HepG2 (cell line): ENCODE measurements around the gene KIF3C. TPM values are rescaled to one million over a fixed set of nuclear protein-coding genes. Genes with fewer than 3 reads are reported as not detected.
A peak's percentile ranks its signal among the peaks of the same experiment; 100 is the strongest.

ENCODE experiments used
- AHR ChIP-seq: IDR thresholded peaks from 2 replicates; pipeline ENCODE4 v1.6.1; 2018; ENCODE audit warnings: missing genetic modification reagents, missing compliant biosample characterization
- ARNTL ChIP-seq: sonication (generic); formaldehyde crosslinking; IDR thresholded peaks from 2 replicates; pipeline ENCODE4 v1.4.0; 2020; ENCODE audit warnings: mild to moderate bottlenecking, missing genetic modification reagents
- ELF1 ChIP-seq: sonication (generic); formaldehyde crosslinking; IDR thresholded peaks from 2 replicates; pipeline ENCODE4 v1.4.0; 2020; ENCODE audit warnings: missing genetic modification reagents
- FOXA1 ChIP-seq, 2 experiments: fragments of 450-650 bp in 1 of 2; sonication (generic) in 1 of 2; formaldehyde crosslinking in 1 of 2; IDR thresholded peaks; 2 replicates each; pipeline versions ENCODE4 v1.4.0 to v1.6.1; 2016 to 2020; ENCODE audit warnings: missing genetic modification reagents in 1 of 2
- KAT8 ChIP-seq: IDR thresholded peaks from 2 replicates; pipeline ENCODE4 v1.6.1; 2016; ENCODE audit warnings: missing genetic modification reagents, missing compliant biosample characterization
- NFE2L1 ChIP-seq: sonication (generic); formaldehyde crosslinking; IDR thresholded peaks from 2 replicates; pipeline ENCODE4 v1.4.0; 2020; ENCODE audit warnings: missing genetic modification reagents, mild to moderate bottlenecking, borderline replicate concordance
- NFIB ChIP-seq: sonication (generic); formaldehyde crosslinking; IDR thresholded peaks from 2 replicates; pipeline ENCODE4 v1.9.0; 2021; ENCODE audit warnings: missing genetic modification reagents, mild to moderate bottlenecking, borderline replicate concordance
- NFKB2 ChIP-seq: sonication (generic); formaldehyde crosslinking; IDR thresholded peaks from 2 replicates; pipeline ENCODE4 v1.4.0; 2020; ENCODE audit warnings: missing genetic modification reagents, borderline replicate concordance
- RAD21 ChIP-seq: fragments of 450-650 bp; formaldehyde crosslinking; IDR thresholded peaks from 2 replicates; pipeline ENCODE4 v1.5.0; 2020; ENCODE audit warnings: mild to moderate bottlenecking
- SMC3 ChIP-seq: IDR thresholded peaks from 2 replicates; pipeline ENCODE4 v1.6.1; 2011; ENCODE audit warnings: low read length, improper control_type of control experiment
- SRY ChIP-seq: sonication (generic); formaldehyde crosslinking; IDR thresholded peaks from 2 replicates; pipeline ENCODE4 v1.8.0; 2022; ENCODE audit warnings: mild to moderate bottlenecking, missing genetic modification reagents
- ZBTB21 ChIP-seq: sonication (generic); formaldehyde crosslinking; IDR thresholded peaks from 2 replicates; pipeline ENCODE4 v1.4.0; 2020; ENCODE audit warnings: missing genetic modification reagents
- ZNF143 ChIP-seq: sonication (generic); formaldehyde crosslinking; IDR thresholded peaks from 2 replicates; pipeline ENCODE4 v1.4.0; 2020; ENCODE audit warnings: missing genetic modification reagents
- ZNF343 ChIP-seq: sonication (generic); formaldehyde crosslinking; IDR thresholded peaks from 2 replicates; pipeline ENCODE4 v1.4.0; 2020; ENCODE audit warnings: mild to moderate bottlenecking, missing genetic modification reagents
- ZNF552 ChIP-seq: sonication (generic); formaldehyde crosslinking; IDR thresholded peaks from 2 replicates; pipeline ENCODE4 v1.9.0; 2022; ENCODE audit warnings: missing genetic modification reagents, mild to moderate bottlenecking, borderline replicate concordance
- ZNF747 ChIP-seq: sonication (generic); formaldehyde crosslinking; IDR thresholded peaks from 2 replicates; pipeline ENCODE4 v1.8.1; 2023; ENCODE audit warnings: missing genetic modification reagents, mild to moderate bottlenecking, borderline replicate concordance
- ZNF768 ChIP-seq: sonication (generic); formaldehyde crosslinking; IDR thresholded peaks from 2 replicates; pipeline ENCODE4 v1.4.0; 2020; ENCODE audit warnings: missing genetic modification reagents
- ZNF878 ChIP-seq: sonication (generic); formaldehyde crosslinking; IDR thresholded peaks from 2 replicates; pipeline ENCODE4 v1.8.1; 2023; ENCODE audit warnings: mild to moderate bottlenecking, missing genetic modification reagents, moderate library complexity
- polyA plus RNA-seq, 8 experiments: library from polyadenylated mRNA; depleted of rRNA in 3 of 8; stranded (reverse) in 7 of 8; unstranded in 1 of 8; fragments of >200 nt; fragmentation: Illumina TruSeq in 4 of 8; extraction: Trizol in 4 of 8; gene quantifications; 2 replicates each; pipeline versions ENCODE4 v1.2.1 to v1.2.3, GENCODE V29; 2011 to 2016; ENCODE audit warnings: low read depth in 4 of 8, missing spikeins in 1 of 8, mixed read lengths in 1 of 8; ENCODE audit not compliant: insufficient read depth in 1 of 8
- total RNA-seq, 5 experiments: library from RNA; depleted of rRNA; stranded (reverse); fragments of >200 nt; fragmentation: Illumina TruSeq; extraction: Trizol; gene quantifications; 2 replicates each; pipeline ENCODE4 v1.2.3, GENCODE V29; 2016; ENCODE audit warnings: low read depth in 1 of 5
- TF ChIP-seq, protein P1 (sequence below): sonication (generic); formaldehyde crosslinking; IDR thresholded peaks from 2 replicates; pipeline ENCODE4 v1.5.0; 2020; ENCODE audit warnings: missing genetic modification reagents
- TF ChIP-seq, protein P2 (sequence below): sonication (generic); formaldehyde crosslinking; conservative IDR thresholded peaks from 2 replicates; pipeline ENCODE4 v1.8.0; 2022; ENCODE audit warnings: mild to moderate bottlenecking, moderate library complexity, missing genetic modification reagents
- TF ChIP-seq, protein P3 (sequence below): sonication (generic); formaldehyde crosslinking; IDR thresholded peaks from 2 replicates; pipeline ENCODE4 v1.5.1; 2020; ENCODE audit warnings: missing genetic modification reagents, mild to moderate bottlenecking, borderline replicate concordance
- TF ChIP-seq, protein P4 (sequence below): sonication (generic); formaldehyde crosslinking; IDR thresholded peaks from 2 replicates; pipeline ENCODE4 v1.5.0; 2020; ENCODE audit warnings: missing genetic modification reagents, mild to moderate bottlenecking, borderline replicate concordance

The KIF3C gene
- total and polyA plus RNA-seq, 2 of the 13 experiments (the other 11 are each of a cell fraction or from before 2014, with no cell fraction given), result 3.6 to 4.9 TPM

DNA sequence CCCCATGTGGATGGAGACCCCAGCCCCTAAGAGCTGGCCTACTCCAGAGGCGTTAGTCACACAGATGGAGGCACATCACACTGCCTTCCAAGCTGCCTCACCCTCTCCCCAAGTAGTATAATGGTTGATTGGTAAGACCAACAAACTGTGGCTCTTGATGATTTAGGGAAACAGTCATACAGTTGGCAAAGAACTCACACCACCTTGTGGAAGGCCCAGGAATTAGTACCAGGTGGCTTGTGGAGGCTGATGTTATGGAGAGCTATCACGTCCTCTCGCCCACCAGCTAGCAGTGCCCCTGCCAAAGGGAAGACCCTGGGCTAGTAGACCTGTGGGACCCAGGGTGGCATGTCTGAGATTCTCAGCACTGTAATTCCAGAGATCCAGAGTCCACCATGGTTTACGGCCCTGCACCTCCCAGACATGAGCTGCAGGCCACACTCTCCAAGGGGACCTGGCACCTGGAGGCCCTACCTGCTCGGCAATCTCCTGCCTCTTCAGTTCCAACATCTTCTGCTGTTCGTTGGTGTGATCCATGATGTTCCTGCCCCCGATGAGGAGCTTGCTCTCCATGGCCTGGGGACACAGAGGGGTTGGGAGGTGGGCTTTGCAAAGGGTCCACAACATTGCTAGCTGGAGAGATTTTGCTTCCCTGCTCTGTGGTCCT, 26.3 kb downstream of the KIF3C start (continued):
- TF ChIP-seq, protein P1, sequence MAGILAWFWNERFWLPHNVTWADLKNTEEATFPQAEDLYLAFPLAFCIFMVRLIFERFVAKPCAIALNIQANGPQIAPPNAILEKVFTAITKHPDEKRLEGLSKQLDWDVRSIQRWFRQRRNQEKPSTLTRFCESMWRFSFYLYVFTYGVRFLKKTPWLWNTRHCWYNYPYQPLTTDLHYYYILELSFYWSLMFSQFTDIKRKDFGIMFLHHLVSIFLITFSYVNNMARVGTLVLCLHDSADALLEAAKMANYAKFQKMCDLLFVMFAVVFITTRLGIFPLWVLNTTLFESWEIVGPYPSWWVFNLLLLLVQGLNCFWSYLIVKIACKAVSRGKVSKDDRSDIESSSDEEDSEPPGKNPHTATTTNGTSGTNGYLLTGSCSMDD (CRISPR knock-in tag), result no peak
- no peak for TF ChIP-seq AHR (CRISPR knock-in tag)
- no peak for TF ChIP-seq NFE2L1 (CRISPR knock-in tag)
- no peak for TF ChIP-seq ZBTB21 (CRISPR knock-in tag)
- peak; percentile 66 for TF ChIP-seq SMC3
- TF ChIP-seq, protein P2, sequence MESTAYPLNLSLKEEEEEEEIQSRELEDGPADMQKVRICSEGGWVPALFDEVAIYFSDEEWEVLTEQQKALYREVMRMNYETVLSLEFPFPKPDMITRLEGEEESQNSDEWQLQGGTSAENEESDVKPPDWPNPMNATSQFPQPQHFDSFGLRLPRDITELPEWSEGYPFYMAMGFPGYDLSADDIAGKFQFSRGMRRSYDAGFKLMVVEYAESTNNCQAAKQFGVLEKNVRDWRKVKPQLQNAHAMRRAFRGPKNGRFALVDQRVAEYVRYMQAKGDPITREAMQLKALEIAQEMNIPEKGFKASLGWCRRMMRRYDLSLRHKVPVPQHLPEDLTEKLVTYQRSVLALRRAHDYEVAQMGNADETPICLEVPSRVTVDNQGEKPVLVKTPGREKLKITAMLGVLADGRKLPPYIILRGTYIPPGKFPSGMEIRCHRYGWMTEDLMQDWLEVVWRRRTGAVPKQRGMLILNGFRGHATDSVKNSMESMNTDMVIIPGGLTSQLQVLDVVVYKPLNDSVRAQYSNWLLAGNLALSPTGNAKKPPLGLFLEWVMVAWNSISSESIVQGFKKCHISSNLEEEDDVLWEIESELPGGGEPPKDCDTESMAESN, result no peak
- TF ChIP-seq, protein P3, sequence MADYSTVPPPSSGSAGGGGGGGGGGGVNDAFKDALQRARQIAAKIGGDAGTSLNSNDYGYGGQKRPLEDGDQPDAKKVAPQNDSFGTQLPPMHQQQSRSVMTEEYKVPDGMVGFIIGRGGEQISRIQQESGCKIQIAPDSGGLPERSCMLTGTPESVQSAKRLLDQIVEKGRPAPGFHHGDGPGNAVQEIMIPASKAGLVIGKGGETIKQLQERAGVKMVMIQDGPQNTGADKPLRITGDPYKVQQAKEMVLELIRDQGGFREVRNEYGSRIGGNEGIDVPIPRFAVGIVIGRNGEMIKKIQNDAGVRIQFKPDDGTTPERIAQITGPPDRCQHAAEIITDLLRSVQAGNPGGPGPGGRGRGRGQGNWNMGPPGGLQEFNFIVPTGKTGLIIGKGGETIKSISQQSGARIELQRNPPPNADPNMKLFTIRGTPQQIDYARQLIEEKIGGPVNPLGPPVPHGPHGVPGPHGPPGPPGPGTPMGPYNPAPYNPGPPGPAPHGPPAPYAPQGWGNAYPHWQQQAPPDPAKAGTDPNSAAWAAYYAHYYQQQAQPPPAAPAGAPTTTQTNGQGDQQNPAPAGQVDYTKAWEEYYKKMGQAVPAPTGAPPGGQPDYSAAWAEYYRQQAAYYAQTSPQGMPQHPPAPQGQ (CRISPR knock-in tag), result no peak
- no peak for TF ChIP-seq FOXA1 (IDR thresholded peaks at IDR 0.05)
- TF ChIP-seq FOXA1 (CRISPR knock-in tag; IDR thresholded peaks at IDR 0.05), result 0 out of 2 replicates have a peak, but pooled peaks have one; percentile 6
- TF ChIP-seq ARNTL, result no peak
- no peak for TF ChIP-seq ELF1 (CRISPR knock-in tag)
- 0 out of 2 replicates have a peak, but pooled peaks have one; percentile 30 for TF ChIP-seq ZNF343 (CRISPR knock-in tag)
- no peak for TF ChIP-seq ZNF768 (CRISPR knock-in tag)
- no peak for TF ChIP-seq KAT8 (CRISPR knock-in tag)
- TF ChIP-seq ZNF552, result no peak
- TF ChIP-seq NFKB2 (CRISPR knock-in tag), result no peak
- no peak for TF ChIP-seq ZNF747 (CRISPR knock-in tag)
- TF ChIP-seq ZNF143 (CRISPR knock-in tag), result no peak
- TF ChIP-seq NFIB (CRISPR knock-in tag), result 0 out of 2 replicates have a peak, but pooled peaks have one; percentile 18
- no peak for TF ChIP-seq ZNF878 (CRISPR knock-in tag)
- TF ChIP-seq, protein P4, sequence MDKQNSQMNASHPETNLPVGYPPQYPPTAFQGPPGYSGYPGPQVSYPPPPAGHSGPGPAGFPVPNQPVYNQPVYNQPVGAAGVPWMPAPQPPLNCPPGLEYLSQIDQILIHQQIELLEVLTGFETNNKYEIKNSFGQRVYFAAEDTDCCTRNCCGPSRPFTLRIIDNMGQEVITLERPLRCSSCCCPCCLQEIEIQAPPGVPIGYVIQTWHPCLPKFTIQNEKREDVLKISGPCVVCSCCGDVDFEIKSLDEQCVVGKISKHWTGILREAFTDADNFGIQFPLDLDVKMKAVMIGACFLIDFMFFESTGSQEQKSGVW (CRISPR knock-in tag), result no peak
- 0 out of 2 replicates have a peak, but pooled peaks have one; percentile 13 for TF ChIP-seq RAD21
- TF ChIP-seq SRY (CRISPR knock-in tag), result no peak
